GM21717 (cell line): Measurements from ENCODE around the gene LITAF.
A peak's percentile ranks its signal among the peaks of the same experiment; 100 is the strongest.

ENCODE experiments used
- ATAC-seq: cut with Tn5 transposase; IDR thresholded peaks from one replicate; pipeline ENCODE4 v1.9.1; 2021; ENCODE audit warnings: mild to moderate bottlenecking, moderate library complexity; ENCODE audit not compliant: unreplicated experiment

Gene LITAF

DNA sequence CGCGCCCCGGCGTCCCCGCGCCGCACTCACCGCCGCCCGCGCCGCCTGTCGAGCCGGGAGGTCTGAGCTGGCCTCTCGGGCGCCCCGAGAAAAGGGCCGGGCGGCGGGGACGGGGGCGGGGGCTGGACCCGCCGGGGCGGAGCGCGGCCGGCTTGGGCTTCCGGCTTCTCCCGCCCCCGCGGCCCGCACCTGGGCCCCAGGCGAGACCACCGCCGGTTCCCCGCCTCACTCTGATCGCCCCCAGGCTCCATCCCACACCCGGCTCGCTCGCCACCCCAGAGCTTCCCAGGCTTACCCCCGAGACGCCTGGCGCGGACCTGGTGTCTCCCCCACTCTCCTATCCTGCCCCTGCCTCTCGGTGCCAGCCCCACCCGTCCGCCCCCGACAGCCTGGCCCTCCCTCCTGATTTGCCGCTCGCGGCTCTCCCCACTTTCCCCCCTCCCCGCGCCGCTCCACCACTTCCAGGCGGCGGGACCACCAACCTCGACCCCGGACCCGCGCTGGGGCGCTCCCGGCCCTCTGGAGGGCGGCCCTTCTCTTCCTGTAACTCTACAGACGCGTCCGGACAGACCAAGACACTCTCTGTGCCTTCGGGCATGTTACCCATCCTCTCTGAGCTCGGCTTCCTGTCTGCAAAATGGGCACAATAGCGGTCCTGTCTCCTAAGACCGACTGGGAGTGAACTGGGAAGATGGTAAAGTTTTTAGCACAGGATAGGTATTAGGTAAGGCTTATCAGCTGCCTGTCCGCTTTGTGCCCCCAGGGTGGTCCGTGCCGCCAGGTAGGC lies at the start of gene LITAF:
Gene LITAF, minus strand, starts transcription at position 64 of the 787 bp plus-strand sequence. CDS start 30,189 bp downstream, outside the sequence.
- peak; percentile 37 for ATAC-seq

DNA sequence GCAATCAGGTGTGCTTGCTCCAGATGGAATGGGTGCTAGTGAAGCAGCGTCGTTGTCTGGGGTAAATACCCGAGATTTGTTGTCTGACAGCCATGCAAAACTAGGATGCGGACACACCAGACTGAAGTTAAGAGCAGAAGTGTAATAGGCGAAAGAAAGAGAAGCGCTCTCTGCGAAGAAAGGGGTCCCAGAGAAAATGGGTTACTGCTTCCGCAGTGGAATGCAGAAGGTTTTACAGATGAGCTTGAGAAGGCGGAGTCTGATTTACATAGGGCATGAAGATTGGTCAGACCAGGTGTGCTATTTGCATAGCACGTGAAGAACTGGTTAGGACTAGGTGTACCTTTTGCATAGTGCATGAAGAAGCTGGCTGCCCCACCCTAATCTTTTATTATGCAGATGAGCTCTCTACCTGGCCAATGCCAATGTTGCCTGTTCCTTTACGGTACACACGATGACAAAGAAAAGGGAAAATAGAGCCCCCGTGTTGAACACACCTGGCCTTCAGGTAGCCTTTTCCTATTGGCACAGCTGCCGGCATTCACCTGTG lies 49.5 kb upstream of the LITAF start:
- no peak for ATAC-seq

DNA sequence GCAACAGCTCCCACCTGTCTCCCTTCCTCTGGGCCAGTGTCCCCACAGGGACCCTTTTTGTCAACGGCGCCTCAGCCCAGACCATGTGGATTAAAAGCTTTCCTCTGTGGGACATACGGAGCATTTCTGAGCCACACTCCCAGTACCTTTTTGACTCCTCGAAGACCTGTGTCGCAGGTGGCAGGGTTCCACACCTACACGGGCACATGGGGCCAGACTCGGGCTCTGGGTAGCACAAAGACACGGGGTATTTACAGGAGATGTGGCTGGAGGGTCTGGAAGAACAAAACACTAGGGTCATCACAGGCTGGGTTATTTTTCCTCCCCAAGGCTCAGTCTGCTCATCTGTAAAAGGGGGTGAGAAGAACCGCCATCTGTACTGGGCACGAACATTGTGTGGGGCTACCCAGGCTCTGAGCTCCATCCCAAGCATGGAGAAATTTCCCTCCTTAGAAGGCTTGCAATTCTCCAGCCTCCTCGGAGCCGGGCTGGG lies 49.0 kb upstream of the LITAF start:
- no peak for ATAC-seq

DNA sequence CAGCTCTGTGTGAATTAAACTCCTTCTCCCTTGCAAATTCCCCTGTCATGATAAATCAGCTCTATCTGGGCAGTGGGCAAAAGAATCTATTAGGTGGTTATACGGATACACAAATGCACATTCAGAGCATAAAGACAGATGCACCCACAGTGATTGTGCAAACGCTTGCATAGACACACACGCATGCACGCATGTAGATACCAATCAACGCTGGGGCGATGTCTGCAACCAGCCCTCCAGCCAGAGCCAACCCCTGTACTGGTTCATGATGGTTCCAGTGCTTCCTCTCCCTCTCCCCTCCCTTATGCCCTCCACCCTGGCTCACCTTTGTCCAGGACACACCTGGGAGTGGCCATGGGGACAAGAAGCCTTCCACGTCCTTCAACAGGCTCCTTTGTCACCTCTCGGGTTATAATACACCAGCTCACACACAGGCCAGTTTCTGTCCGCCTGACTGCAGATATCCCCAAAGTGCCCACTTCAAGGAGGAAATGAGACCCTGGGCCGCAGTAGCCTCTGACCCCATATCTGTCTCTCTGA lies 48.5 kb upstream of the LITAF start:
- ATAC-seq = no peak

DNA sequence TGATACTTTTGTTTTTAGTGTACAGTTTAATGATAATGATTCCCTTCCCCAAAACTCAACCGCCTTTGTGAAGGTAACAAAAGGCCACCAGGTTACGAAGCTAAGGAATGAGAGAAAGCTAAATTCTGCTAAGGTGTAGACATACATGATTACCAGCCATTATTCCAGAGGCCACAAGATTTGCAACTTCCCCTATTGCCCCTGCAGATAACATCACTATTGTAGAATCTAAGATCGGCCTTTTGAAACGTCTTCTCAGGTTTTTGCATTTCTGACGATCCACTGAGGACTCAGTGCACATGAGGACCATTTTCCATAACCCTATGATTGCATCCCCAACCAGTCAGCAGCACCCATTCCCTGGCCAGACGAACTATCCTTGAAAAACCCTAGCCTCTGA lies 47.6 kb upstream of the LITAF start:
- no peak for ATAC-seq

DNA sequence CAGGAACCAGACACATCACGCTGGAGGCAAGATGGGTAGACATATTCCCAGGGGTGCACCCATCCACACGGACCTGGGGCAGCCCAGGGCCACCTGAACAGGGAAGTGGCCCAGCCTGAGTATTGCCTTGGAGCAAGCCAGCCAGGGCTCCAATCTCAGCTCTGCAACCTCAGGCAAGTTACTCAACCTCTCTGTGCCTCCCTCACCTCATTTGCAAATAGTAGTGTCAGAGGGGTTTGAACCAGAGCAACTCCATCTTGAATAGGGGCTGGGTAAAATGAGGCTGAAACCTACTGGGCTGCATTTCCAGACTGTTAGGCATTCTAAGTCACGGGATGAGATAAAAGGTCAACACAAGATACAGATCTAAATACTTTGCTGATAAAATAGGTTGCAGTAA lies 46.4 kb upstream of the LITAF start:
- no peak for ATAC-seq

DNA sequence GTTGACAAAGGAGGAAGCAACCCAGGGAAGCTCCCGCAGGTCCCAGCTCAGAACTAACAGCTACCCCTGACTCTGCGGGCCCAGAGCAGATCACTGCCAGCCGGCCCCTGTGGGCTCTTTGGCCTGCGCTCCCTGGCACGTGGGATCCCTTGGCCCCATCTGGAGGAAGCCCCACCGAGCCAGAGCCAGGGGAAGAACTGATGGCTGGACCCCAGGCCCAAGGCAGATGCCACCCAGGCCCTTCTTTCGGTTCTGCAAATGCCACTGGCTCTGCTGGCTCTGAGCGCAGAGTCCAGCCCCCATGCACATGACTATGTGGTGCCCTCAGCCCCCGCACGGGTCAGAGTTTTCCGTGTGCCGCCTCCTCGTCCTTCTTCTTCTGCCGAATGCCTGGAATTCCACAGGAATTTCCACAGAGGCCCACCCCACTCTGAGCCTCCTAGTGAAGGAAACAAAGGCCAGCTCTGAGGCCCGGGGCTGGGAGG lies 45.8 kb upstream of the LITAF start:
- ATAC-seq = no peak

DNA sequence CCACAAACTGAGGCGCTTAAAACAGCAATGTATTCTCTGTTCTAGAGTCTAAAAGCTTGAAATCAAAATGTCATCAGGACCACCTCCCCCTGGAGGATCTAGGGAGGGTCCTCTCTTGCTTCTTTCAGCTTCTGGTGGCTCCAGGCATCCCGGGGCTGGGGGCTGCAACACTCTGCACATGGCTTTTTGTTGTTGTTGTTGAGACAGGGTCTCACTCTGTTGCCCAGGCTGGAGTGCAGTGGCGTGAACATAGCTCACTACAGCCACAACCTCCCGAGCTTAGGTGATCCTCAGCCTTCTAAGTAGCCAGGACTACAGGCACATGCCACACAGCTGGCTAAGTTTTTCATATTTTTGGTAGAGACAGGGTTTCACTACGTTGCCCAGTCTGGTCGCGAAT lies 44.5 kb upstream of the LITAF start:
- no peak for ATAC-seq

DNA sequence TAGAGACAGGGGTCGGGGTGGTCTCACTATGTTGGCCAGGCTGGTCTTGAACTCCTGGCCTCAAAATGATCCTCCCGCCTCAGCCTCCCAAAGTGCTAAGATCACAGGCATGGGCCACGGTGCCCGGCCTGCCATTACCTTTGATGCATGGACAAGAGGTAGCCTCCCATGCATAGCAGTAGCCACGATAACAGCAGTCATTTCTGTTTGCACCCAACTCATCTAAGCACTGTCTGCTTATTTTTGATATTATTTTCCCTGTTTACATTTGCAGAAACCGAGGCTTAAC lies 44.0 kb upstream of the LITAF start:
- ATAC-seq = no peak

DNA sequence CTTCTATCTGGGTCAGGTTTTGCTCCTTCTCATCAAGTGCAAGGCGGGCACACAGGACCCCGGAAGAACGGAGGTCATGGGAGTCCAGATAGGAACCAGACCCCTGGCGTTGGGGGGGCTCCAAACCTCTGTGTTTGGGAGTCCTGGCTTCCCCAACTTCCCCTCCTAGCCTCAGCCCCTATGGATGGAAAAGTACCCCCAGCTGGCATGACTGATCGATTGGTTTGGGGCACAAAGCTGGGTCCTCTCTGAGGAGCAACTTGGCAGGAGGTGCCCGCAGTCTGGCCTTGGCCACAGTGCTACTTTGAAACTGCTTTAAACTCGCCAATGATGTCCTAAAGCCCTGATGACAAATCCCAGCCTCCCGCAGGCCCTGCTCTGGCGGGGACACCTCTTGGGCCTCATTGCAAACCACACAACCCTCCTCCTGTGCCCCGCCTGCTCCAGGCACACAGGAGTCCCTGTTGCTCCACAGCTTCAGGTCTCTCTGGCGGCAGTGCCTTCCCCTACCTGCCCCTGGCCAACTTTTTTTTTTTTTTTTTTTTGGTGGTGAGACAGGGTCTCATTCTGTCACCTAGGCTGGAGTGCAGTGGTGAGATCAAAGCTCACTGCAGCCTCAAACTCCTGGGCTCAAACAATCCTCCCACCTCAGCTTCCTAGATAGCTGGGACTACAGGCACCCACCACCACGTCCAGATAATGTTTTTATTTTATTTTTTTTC lies 43.5 kb upstream of the LITAF start:
- ATAC-seq = no peak

DNA sequence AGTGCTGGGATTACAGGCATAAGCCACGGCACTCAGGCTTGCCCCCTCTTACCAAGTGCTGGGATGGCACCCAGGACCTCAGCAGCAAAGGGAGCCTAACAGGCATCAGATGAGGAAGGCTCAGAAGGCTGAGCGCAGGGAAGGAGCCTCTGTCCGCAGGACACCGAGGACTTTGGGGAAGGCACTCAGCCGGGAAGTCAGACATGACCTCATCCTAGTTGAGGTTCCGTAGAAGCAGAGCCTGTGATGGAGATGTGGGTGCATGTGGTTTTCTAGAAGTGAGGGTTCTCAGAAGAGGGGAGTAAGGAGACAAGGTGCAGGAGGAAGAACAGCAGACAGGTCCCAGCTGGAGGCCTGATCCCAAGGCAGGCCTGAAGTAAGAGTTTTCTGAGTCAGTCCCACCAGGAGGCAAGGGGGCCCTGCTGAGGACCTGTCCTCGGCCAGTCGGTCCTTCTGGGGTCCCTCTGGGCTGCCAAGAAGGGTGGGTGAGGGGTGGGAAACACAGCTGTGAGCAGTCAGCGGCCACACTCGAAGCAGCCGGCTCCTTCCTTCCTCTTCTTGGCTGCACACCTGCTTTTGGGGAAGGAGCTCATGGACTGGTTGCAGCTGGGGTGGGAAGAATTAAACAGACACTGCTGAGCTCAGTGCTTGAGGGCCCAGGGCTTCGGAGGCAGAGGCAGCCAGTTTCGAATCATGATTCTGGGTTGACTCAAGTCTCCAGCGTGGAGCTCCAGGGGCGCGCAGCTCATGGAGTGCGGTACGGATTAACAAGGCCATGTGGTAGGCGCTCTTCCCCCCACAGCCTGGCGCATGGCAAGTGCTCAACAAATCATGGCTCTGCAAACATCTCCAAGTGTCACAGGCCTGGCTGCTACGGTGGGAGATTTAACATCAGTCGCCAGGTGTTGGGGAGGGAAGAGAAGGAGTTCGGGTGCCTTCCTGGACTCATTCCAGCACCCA lies 42.6 kb upstream of the LITAF start:
- no peak for ATAC-seq

DNA sequence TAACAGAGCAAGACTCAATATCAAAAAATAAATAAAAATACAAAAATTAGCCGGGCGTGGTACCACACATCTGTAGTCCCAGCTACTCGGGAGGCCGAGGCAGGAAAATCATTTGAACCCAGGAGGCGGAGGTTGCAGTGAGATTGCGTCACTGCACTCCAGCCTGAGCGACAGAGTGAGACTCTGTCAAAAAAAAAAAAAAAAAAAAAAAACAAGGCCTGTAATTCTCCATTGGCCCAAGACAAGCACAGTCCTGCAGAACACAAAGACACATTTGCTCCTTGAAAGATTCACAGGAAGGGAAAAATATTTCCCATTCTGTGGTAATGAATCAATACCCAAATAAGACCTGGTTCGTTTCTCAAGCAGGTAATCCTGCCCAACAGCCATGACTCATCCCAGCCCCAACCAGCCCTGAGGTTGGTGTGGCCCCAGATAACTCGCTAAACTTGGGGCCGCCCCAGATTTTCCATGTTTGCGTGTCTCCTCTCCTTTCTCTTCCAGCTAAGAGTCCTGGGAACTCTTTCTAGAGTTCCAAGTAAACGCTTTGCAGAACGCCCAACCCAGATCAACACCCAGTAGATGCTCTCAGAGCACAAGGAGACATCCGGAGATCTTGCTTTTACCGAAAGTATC lies 41.2 kb upstream of the LITAF start:
- ATAC-seq = no peak

DNA sequence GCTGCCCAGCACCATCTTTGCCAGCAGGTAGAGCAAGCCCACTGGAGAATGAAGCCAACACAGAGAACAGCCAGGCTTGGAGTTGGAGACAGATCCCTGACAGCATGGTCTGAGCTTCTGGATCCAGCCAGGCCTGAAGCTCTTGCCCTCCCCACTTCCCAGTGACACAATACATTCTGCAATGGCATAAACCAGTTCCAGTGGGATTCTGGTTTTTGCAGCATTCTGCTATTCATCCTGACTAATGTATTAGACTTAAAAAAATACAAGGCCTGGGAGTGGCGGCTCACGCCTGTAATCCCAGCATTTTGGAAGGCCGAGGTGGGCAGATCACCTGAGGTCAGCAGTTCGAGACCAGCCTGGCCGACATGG lies 40.6 kb upstream of the LITAF start:
- no peak for ATAC-seq

DNA sequence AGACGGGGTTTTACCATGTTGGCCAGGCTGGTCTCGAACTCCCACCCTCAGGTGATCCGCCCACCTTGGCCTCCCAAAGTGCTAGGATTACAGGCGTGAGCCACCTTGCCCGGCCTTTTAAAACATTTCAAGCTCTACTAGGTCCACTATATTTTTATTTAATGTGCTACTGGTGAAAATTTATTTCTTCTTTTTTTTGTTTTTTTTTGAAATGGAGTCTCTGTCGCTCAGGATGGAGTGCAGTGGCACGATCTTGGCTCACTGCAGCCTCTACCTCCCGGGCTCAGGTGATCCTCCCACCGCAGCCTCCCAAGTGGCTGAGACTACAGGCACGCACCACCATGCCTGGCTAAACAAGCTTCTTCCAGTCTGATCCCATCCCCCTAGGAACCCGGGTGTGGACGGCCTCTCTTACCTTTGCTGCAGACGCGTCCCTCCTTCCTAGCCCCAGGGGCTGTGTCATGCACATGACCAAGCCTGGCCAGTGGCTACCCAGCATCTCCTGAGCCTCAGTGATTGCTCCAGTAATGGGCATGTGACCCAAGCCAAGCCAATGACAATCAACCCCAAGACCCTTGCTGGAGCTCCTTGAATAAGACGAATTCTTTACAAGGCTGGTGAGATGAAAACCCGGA lies 40.1 kb upstream of the LITAF start:
- no peak for ATAC-seq

DNA sequence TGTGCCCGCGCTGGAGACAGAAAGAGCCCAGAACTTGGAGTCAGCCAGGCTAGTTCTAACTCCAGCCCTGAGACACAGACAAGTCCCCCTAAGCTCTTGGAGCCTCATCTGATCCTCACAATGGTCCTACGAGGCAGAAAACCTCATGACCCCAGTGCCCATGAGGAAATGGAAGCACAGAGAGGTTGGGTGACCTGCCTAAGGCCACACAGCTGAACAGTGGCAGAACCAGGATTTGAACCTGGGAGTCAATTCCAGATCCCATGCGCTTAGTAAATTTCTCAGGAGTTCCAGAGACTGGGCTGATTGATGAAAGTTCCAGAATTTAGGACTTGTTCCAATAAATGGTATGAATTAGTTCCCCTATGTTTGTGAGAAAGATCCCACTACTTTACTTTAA lies 39.0 kb upstream of the LITAF start:
- ATAC-seq = no peak

DNA sequence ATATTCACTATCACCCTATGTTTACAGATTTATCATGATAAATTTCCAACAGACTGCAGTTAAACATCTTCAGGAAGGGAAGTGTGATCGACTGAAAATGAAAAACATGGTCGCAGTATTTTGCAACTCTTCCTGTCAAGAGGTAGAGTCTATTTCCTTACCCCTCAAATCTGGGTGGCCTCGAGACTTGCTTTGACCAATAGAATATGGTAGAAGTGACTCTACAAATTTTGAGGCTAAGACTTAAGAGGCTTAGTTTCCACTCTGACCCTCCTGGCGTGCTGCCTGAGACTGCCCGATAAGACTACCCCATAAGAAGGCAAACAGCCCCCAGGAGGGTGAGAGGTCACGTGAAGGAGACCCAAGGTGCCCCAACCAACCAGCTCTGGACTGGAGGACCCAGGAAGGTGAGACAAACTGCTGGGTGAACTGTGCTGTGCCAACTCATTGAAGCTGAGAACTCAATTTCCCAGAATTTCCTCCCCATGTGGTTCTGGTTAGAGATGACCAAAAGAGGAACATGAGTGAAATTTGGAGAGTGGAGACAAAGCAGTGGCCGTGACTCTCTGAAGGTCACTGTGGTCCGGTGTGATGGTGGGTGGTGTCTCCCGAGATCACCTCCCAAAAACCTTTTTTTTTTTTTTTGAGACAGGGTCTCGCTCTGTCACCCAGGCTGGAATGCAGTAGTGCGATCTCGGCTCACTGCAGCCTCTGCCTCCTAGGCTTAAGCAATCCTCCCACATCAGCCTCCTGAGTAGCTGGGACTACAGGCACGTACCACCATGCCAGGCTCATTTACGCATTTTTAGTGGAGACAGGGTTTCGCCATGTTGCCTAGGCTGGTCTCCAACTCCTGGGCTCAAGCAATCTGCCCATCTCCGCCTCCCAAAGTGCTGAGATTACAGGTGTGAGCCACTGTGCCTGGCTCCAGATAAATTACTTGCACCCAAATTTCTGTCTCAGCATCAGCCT lies 38.2 kb upstream of the LITAF start:
- ATAC-seq = no peak

DNA sequence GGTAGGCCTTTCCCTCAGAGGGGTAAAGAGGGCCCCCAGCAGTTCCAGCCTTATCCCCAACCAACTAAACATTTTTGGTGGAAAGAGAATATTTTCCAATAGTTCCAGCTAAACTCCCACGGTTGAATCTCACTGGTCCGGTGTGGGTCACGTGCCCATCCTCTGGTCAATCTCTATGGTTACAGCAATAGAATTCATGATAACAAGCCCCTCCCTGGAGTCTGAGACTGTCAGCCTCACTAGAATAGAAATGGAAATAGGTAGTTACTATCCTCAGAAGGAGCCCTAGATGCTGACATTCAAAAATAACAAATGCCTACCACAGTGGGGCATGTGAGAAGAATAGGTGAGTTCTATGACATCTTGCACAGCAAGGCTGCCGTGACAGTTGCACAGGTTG lies 37.5 kb upstream of the LITAF start:
- ATAC-seq = no peak

DNA sequence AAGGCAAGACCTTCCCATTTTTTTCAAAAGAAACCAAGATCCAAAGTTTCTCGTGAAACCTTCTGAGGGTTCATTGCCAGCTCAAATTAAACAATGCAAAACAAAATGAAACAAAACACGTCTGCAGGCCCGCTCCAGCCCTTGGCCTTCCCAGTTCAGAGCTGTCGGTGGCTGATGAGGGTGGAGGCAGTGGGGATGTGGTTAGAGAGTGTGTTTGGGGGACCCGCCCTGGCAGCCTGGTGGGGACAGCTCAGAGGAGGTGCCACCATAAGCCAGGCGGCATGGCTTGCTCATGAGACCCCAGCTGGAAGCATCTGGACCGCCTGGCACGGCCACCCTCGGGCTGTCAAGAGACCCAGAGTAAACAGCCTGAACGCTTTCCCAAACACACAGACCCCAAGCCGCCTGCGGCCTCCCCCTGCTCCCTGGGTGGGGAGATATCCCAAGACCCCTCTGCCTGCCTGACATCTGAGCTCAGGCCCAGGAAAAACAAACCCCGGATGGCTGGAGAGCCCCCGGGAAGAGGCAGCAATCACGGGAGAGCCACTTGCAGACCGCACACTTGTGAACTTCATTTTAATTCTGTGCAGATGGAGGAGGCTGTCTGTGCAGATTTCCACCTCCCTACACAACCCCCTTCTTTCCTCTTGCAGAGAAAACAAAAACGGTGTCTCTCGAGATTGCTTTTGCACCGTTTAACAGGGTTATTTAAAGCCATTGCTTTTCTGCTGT lies 35.4 kb upstream of the LITAF start:
- ATAC-seq = no peak
